GM12878 (cell line): ENCODE measurements around the gene CGN. TPM values are rescaled to one million over a fixed set of nuclear protein-coding genes. Genes with fewer than 3 reads are reported as not detected.

Source experiments
- ATAC-seq: fragments of 200-7000 bp; cut with Tn5 transposase; 3 replicates; pipeline ENCODE4 v1.9.1; 2020; ENCODE audit warnings: mild to moderate bottlenecking, moderate library complexity
- BruUV-seq: library from RNA; stranded (reverse); fragments of 400-500 nt; replicated peaks from 2 replicates; lab custom pipeline; 2021; lab: Mats Ljungman, UMichigan
- CTCF ChIA-PET: fragments of 300-600 bp; sonication (Branson Sonifier 250); formaldehyde crosslinking; extraction: SDS; loops from one replicate; lab custom pipeline; 2021; ENCODE audit warnings: inconsistent platforms; lab: Yijun Ruan, JAX
- POLR2A ChIA-PET: fragments of 350-600 bp; formaldehyde crosslinking; extraction: SDS; loops from one replicate; lab custom pipeline; 2021; ENCODE audit warnings: inconsistent platforms; lab: Charles Lee
- RAD21 ChIA-PET: fragments of 300-600 bp; sonication (Branson Sonifier 250); formaldehyde crosslinking; loops from one replicate; lab custom pipeline; 2023; ENCODE audit warnings: antibody characterized with exemption; ENCODE audit not compliant: unreplicated experiment; lab: Charles Lee
- SMC1A ChIA-PET: fragments of 300-600 bp; sonication (Branson Sonifier 250); formaldehyde crosslinking; loops from one replicate; lab custom pipeline; 2023; ENCODE audit not compliant: unreplicated experiment, uncharacterized antibody; lab: Charles Lee
- DNase-seq: peaks from one replicate; pipeline ENCODE4 v3.0.0-alpha.2; 2011; ENCODE audit warnings: low read depth, low spot score
- FAIRE-seq: peaks from 3 replicates; lab custom pipeline; 2011; peaks lifted over from hg19 to GRCh38; lab: Jason Lieb, UNC
- H2AFZ ChIP-seq: 2 replicates; pipeline ENCODE4 v1.6.0; 2011; ENCODE audit warnings: low read depth, low read length, control low read depth; ENCODE audit not compliant: control insufficient read depth
- H3K27ac ChIP-seq: 2 replicates; pipeline ENCODE4 v1.5.1; 2011; ENCODE audit warnings: control low read depth; ENCODE audit not compliant: control insufficient read depth, insufficient read depth
- H3K27me3 ChIP-seq, 2 experiments: replicated peaks in 1 of 2; 2 replicates each; pipeline versions ENCODE4 v1.6.0 to v1.6.1; 2011; ENCODE audit warnings: low read length in 1 of 2; ENCODE audit not compliant: control insufficient read depth in 2 of 2, insufficient read depth in 2 of 2
- H3K36me3 ChIP-seq, 2 experiments: 2 replicates each; pipeline ENCODE4 v1.5.1; 2011; ENCODE audit warnings: low read length in 1 of 2; ENCODE audit not compliant: control insufficient read depth in 2 of 2, insufficient read depth in 2 of 2
- H3K4me1 ChIP-seq: 2 replicates; pipeline ENCODE4 v1.6.1; 2011; ENCODE audit warnings: mild to moderate bottlenecking, low read length, moderate library complexity, mixed read lengths; ENCODE audit not compliant: control insufficient read depth, insufficient read depth
- H3K4me2 ChIP-seq: 2 replicates; pipeline ENCODE4 v1.6.0; 2011; ENCODE audit warnings: control low read depth; ENCODE audit not compliant: control insufficient read depth, insufficient read depth
- H3K4me3 ChIP-seq: fragments of 200-600 bp; sonication (generic); 2 replicates; pipeline ENCODE4 v1.5.1; 2016
- H3K79me2 ChIP-seq: 2 replicates; pipeline ENCODE4 v1.6.0; 2011; ENCODE audit warnings: low read length; ENCODE audit not compliant: control insufficient read depth, insufficient read depth
- H3K9ac ChIP-seq: 2 replicates; pipeline ENCODE4 v1.8.0; 2011; ENCODE audit warnings: low read length, control low read depth, mixed read lengths; ENCODE audit not compliant: control insufficient read depth, insufficient read depth
- H3K9me3 ChIP-seq: replicated peaks from 3 replicates; pipeline ENCODE4 v1.5.1; 2011; ENCODE audit warnings: mild to moderate bottlenecking, low read length; ENCODE audit not compliant: control insufficient read depth, insufficient read depth
- H4K20me1 ChIP-seq: 2 replicates; pipeline ENCODE4 v1.6.0; 2011; ENCODE audit not compliant: control insufficient read depth, insufficient read depth
- ASH2L ChIP-seq: fragments of 300-600, 200-600 bp; sonication (generic); IDR thresholded peaks from 2 replicates; pipeline ENCODE4 v1.6.1; 2017; ENCODE audit warnings: low read depth, mild to moderate bottlenecking, borderline replicate concordance
- HDGF ChIP-seq: fragments of 450-650 bp; IDR thresholded peaks from 2 replicates; pipeline ENCODE4 v1.6.1; 2016; ENCODE audit warnings: antibody characterized with exemption
- KLF5 ChIP-seq: fragments of 450-650 bp; IDR thresholded peaks from 2 replicates; pipeline ENCODE4 v1.6.1; 2014; ENCODE audit warnings: mild to moderate bottlenecking; ENCODE audit not compliant: partially characterized antibody
- ZNF217 ChIP-seq: fragments of 450-650 bp; IDR thresholded peaks from 2 replicates; pipeline ENCODE4 v1.6.1; 2017; ENCODE audit warnings: antibody characterized with exemption, mild to moderate bottlenecking
- WGBS: methylation state at CpG from one replicate; pipeline ENCODE4 v1.1.6; 2016; ENCODE audit warnings: low lambda C conversion rate; ENCODE audit not compliant: insufficient replicate concordance, insufficient coverage; ENCODE audit errors: missing lambda C conversion rate; 5-methylcytosine and 5-hydroxymethylcytosine counted together
- in situ Hi-C: fragments of 300-500 bp; cut with MboI; formaldehyde crosslinking; loops from 9 replicates; pipeline ENCODE4 v1.14.3; 2018; ENCODE audit warnings: mixed read lengths
- intact Hi-C: fragments of 100-400 bp; cut with micrococcal nuclease; formaldehyde crosslinking; loops from one replicate; pipeline ENCODE4 v1.14.2; 2022; ENCODE audit not compliant: unreplicated experiment
- polyA plus RNA-seq, 11 experiments: library from polyadenylated mRNA; depleted of rRNA in 4 of 11; unstranded in 6 of 11; stranded (reverse) in 5 of 11; fragments of >200 nt; fragmentation: Nextera tagmentation in 4 of 11; fragmentation: Illumina TruSeq in 1 of 11; extraction: Ambion mirVana in 4 of 11; extraction: Trizol in 1 of 11; gene quantifications; 1 replicate in 1 of 11; 2 replicates in 10 of 11; pipeline versions ENCODE4 v1.2.1 to v1.2.3, GENCODE V29; 2011 to 2016; ENCODE audit warnings: inconsistent platforms in 2 of 11, missing spikeins in 2 of 11, low read depth in 1 of 11
- total RNA-seq, 4 experiments: library from RNA; depleted of rRNA in 3 of 4; stranded (reverse); fragments of >200 nt in 3 of 4; fragmentation: Illumina TruSeq in 1 of 4; extraction: Trizol in 1 of 4; gene quantifications; 2 replicates each; pipeline versions ENCODE4 v1.2.1 to v1.2.3, GENCODE V29; 2013 to 2021
- TF ChIP-seq, protein P1 (sequence below): IDR thresholded peaks from 2 replicates; pipeline ENCODE4 v1.6.1; 2011; ENCODE audit warnings: borderline replicate concordance, low read depth, mild to moderate bottlenecking, moderate library complexity, low read length; ENCODE audit not compliant: insufficient read depth, poor library complexity, severe bottlenecking

The CGN gene
- total and polyA plus RNA-seq, 10 of the 15 experiments (the other 5 are each of a cell fraction or from before 2014, with no cell fraction given), result 0.11 to 6.5 (median 3.4) TPM

DNA sequence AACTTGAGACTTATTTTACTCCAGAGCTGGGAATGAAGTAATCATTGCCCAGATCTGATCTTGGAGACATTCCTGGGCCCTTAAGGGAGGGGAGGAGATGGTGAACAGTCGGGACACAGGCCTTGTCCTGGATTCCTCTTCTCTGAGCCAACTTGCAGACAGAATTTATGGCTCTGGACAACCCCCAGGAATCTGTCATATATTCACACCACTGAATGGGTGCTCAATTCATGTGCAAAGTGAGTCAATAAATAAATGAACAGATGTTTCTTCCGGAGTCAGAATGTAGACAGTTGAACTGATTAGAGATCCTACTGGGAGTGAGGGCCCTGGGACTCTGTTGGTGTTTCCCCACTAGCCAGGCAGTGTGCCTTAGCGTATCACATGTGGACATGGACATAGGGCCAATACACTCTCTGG, 31.5 kb downstream of the CGN start (continued):
- no peak for TF ChIP-seq ASH2L
- TF ChIP-seq ZNF217, result no peak
- no peak for TF ChIP-seq KLF5

DNA sequence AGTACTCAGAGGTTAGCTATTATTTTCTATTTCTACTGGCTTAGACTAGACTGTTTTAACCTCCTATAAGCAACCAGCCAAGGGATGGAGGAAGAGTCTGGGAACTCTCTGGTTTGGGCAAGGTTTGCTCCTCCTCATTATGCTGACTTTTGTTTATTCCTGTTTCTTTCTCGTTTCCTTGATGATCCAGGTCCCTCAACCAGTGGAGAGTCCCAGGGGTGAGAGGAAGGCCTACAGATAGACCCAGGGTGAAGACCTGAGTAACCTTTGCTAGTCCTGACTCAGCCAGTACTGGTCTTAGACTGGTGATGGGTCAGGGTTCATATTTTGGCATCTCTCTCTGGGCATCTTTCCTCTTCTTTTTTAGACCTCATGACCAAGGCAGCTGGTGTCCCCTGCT, 34.4 kb downstream of the CGN start:
- ChIA-PET SMC1A (no interaction called here), RAD21 (no interaction called here), POLR2A (no interaction called here), CTCF (interaction anchor here (1.3 kb wide), 1 partner anchor 10 kb away, joined by 3 read pairs; no protein-coding TSS in a partner anchor)
- Histone ChIP-seq H3K9ac (no peak overlapping the region), H3K4me2 (no peak overlapping the region), H3K27ac (no peak overlapping the region), H2AFZ (no peak overlapping the region), H3K4me1 (peaks cover 7% of the 10 kb centered on the region; the same call in 1 of the 2 replicates), H3K79me2 (no peaks in the 10 kb centered on the region), H3K9me3 (no peaks in the 10 kb centered on the region), H3K36me3 (no peaks in the 10 kb centered on the region), H3K4me3 (no peak overlapping the region), H4K20me1 (no peaks in the 10 kb centered on the region), H3K27me3 (peaks cover 4 to 5% of the 10 kb centered on the region in 2 experiments)
- in situ Hi-C loops (no loop called here), intact Hi-C loops (no loop called here)
- no TSS peak for BruUV-seq
- FAIRE-seq, result peak; percentile 54
- DNase-seq, result no peak
- 0% methylated on average over 1 of the region's 1 CpG for WGBS
- no peak for TF ChIP-seq HDGF
- TF ChIP-seq, protein P1, sequence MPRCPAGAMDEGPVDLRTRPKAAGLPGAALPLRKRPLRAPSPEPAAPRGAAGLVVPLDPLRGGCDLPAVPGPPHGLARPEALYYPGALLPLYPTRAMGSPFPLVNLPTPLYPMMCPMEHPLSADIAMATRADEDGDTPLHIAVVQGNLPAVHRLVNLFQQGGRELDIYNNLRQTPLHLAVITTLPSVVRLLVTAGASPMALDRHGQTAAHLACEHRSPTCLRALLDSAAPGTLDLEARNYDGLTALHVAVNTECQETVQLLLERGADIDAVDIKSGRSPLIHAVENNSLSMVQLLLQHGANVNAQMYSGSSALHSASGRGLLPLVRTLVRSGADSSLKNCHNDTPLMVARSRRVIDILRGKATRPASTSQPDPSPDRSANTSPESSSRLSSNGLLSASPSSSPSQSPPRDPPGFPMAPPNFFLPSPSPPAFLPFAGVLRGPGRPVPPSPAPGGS, result peak; percentile 27
- ATAC-seq, result no peak
